CD4-positive, alpha-beta T cell treated with Interleukin-2 at 100 ng/mL for 4 hours (primary cell): Measurements from ENCODE around the gene CMTM4.
"Not testable (repeated sequence)": the region's sequence is repeated elsewhere in the genome, so short reads cannot be mapped to it uniquely, and the experiment has no call there.

Experiments used
- DNase-seq: peaks from one replicate; pipeline ENCODE4 v3.0.0-alpha.2; 2020; ENCODE audit warnings: low spot score

CMTM4 gene

DNA sequence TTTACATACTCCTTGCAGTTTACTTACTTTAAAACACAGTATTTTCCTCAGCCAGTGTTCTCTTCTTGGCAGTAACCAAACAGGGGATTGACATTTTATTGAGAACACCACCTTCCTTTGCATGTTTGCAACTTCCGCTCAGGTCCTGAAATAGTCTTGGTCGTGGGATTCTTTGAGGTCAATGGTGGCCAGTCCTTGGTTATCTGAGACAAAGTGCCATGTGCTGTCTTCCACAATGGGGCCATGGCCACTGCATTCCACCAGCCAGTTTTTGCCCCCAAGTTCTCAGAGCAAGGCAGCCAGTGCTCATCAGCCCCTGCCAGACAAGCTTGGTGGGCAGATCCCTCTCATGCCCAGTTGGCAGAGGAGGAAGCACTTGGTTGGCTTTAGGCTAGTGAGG lies 22.9 kb downstream of the CMTM4 start:
- no peak for DNase-seq

DNA sequence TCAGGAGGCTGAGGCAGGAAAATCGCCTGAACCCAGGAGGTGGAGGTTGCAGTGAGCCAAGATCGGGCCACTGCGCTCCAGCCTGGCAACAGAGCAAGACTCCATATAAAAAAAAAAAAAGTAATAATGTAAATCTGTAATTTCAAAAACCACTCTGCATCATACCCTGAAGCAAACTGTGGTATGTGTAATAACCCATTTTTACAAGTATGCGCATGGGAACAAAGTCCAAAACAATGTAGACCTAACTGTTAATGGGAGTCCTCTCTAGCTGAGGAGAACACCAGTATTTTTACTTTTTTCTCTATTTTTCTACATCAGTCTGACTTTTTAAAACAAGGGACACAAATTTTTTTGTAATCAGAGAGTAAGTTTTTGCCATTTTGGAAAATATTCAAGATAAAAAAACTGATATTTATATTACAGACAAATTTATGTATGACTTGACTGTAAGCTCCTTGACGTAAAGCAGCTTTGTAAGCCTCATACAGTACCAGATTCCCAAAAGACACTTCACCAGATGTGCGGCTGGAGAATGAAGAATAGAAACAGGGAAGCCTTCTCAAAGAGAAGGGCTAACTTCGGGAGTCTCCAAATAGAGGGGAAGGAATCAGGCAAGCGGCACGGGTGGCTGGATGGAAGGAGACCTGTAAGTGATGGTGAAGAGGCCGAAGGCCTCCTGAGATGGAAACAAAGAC lies 25.7 kb downstream of the CMTM4 start:
- DNase-seq = no peak

DNA sequence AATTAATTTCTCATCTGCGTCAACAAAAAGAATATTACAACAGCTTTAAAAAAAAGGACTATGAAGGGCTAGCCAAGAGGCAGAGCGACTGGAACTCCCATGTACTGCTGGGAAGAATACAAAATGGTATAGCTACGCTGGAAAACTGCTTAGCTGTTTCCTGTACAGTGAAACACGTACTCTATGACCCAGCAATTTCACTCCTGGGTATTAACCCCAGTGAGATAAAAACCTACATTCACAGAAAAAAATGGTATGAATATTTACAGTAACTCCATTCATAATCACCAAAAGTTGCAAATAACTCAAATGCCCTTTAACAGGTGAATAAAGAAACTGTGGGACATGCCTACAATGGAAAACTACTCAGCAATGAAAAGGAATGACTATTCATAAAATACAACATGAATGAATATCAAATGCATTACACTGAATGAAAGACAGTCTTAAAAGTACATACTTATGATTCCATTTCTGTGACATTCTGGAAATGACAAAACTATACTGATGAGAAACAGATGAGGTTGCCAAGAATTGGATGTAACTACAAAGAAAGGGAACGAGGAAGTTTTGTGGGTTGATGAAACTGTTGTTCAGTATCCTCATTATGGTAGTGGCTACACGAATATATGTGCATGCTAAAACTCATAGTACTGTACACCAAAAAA lies 27.6 kb downstream of the CMTM4 start:
- DNase-seq = no peak

DNA sequence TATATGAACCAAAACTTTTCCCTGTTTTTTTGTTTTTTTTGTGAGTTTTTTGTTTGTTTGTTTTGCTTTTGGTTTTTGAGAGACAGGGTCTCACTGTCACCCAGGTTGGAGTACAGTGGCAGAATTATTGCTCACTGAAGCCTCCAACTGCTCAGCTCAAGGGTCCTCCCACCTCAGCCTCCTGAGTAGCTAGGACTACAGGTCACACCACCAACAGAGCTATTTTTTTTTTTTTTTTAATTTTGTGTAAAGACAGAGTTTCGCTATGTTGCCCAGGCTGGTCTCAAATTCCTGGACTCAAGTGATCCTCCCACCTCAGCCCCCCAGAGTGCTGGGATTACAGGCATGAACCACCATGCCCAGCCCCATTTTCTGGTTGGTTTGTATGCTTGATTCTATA lies 28.6 kb downstream of the CMTM4 start:
- DNase-seq = no peak

DNA sequence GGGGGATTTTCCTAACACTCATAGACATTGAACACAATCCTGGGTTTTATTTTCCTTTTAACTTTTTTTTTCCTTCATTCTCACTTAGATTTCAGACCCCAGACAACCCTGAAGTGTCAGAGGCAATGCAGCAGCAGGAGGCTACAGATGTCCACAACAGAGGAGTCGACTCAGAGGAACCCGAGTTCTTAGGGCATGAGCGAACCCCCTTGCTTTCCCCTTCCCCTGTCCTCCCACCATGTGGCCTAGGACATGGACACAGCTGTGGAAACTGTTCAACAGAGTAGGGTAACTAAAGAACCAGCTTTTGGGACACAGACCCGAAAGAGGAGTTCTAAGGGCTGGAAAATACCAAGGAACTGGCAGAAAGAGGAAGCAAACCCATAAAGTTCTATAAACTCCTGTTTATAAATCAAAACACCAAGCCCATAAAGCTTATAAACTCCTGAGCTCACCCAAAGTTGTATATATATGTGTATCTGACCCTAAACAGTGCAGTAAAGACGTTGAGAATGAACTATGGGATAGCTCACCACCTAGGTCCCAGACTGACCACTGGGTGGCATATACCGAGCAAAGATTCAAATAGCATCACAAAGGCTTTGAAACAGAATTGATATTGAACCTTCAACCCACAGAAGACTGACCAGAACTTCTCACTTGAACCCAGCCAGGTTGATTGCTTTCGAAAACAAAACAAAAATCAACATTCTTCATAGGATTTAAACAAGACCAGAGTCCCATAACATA lies 33.9 kb downstream of the CMTM4 start:
- DNase-seq = no peak

DNA sequence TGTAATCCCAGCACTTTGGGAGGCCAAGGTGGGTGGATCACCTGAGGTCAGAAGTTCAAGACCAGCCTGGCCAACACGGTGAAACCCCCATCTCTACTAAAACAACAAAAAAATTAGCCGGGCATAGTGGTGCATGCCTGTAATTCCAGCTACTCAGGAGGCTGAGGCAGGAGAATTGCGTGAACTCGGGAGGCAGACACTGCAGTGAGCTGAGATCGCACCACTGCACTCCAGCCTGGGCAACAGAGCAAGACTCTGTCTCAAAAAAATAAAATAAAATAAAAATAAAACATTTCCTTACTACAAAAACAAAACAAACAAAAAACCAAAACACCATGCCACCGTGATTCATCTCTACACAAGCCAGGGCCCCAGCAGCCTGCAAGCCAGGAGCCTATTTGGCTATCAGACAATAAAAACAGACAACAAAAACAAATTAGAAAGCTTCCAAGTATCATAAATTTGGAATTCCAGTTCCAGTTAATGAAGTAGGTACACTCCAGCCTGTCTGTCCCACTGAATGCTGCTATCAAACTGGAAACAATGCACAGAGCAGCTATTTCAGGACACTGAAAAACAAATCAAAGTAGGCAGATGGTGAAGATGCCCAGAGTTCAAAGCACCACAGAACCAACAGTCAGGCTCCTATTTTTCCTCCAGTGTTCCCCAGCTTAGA lies 34.7 kb downstream of the CMTM4 start:
- DNase-seq = not testable (repeated sequence)

DNA sequence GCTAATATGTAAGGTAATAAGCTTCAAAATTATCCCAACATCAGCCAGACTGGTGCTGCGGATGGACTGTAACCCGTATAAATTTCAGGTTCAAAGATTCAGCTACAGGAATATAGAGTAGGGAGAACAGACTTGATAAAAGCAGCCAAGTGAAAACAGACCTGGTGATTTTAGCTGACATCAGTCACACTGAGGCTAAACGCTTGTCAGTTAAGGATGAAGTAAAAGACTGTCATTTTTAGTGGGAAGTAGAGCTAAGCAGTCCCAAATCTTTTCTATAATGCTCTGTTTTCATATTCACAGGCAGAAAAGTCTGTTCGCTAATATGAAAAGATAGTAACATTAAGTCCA lies 35.4 kb downstream of the CMTM4 start:
- no peak for DNase-seq

DNA sequence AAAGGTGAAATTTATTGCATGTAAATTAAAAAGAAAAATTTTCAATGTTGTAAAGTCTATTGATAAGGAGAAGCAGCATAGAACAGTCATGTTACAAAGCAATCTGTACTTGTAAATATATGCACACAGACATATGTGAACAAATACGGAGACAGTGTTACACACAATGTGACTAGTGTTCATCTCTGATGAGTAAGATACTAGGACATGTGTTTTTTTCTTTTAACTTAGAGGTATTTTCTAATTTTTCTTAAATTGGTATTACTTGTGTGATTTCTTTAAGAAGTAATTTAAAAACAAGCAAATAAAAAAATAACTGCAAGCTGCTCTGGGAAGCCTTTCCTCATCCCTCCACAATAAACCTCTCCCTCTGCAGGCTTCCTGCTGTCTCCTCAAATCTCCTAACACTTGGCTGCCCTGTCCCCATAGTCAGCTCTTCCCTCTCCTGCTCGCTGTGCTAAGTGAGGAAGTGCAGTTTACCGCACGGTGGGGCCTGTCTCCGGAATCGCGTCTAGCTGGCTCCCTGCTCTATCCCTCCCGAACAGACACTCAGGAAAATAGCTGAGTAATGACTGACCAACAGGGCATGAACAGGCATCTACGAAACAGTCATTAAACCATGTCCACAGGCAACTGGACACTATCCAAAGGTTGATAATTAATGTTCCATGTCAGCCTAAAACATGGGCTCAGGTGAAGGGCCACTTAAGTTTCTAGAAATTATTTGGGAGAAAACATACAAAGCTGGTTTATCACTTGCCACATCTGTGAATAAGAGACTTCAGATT lies 35.9 kb downstream of the CMTM4 start:
- no peak for DNase-seq

DNA sequence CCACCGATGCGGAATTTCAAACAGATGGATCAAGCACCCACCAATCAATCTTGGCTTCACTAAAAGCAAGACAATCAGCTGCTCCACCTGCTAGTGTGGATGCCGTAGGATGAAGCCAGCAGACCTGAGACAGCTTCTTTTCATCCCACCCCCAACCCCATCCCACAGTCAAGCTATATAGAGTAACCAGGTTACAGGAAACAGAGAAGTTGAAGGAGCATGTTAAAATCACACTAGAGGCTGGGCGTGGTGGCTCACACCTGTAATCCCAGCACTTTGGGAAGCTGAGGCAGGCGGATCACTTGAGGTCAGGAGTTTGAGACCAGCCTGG lies 37.7 kb downstream of the CMTM4 start:
- DNase-seq = no peak

DNA sequence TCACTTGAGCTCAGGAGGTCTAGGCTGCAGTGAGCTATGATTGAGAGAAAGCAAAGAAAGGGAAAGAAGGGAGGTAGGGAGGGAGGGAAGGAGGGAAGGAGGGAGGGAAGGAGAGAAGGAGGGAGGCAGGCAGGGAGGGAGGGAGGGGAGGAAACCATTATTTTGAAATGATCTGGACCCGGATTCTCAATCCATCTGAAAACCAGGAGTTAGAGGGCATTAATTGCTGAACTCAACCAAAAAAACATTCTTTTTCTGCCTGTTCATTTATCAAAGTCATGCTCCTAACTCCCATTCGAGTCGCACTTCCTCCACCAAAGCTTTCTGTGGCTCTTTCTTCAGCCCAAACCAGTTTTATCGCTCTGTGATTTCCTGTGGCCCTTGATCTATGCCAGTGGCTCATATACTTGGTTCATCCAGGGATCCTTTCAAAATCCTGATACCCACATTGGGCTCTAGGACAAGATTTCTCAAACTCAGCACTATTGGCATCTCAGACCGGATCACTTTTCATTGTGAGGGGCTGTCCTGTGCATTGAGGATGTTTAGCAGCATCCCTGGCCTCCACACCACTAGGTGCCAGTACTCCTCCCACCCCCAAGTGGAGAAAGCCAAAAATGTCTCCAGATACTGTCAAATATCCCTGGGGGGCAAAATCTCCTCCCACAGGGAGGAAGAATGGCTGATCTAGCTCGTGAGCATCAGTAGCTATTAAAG lies 38.2 kb downstream of the CMTM4 start:
- no peak for DNase-seq

DNA sequence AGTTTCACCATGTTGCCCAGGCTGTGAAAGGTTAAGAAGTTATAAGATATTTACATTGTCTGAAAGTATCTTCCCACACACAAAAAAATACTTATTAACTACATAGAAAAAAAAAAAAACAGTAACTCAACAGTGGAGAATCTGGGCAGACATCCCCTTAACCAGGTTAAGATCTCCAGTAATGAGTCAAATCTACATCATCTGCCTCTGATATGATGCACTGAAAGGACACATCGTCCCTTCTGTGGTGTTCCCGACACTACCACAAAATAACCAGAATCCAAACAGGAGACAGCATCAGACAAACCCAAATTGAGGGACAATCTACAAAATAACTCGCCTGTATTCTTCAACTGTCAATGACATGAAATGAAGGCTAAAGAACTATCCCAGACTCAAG lies 40.0 kb downstream of the CMTM4 start:
- no peak for DNase-seq

DNA sequence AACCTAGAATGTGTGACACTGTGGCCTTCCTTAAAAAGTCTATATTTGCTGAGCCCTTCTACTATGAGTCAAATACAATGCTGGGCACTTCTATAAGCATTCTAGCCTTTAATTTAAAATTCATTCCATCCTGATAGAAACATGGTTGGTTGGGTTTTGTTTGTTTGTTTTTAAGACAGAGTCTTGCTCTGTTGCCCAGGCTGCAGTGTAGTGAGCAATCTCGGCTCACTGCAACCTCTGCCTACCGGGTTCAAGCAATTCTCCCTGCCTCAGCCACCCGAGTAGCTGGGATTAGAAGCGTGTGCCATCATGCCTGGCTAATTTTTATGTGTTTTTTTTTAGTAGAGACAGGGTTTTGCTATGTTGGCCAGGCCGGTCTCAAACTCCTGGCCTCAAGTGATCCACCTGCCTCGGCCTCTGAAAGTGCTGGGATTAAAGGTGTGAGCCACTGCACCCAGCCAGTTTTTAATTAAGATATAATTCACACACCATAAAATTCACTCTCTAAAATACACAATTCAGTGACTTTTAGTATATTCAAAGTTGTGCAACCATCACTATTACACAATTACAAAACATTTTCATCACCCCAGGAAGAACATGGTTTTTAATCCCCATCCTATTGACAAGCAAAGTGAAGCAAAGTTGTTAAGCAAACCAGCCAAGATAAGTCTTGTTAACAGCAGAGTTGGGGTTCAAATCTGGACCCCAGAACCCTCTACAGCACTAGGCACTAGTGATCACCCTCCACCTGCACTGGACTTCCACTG lies 42.8 kb downstream of the CMTM4 start:
- no peak for DNase-seq

DNA sequence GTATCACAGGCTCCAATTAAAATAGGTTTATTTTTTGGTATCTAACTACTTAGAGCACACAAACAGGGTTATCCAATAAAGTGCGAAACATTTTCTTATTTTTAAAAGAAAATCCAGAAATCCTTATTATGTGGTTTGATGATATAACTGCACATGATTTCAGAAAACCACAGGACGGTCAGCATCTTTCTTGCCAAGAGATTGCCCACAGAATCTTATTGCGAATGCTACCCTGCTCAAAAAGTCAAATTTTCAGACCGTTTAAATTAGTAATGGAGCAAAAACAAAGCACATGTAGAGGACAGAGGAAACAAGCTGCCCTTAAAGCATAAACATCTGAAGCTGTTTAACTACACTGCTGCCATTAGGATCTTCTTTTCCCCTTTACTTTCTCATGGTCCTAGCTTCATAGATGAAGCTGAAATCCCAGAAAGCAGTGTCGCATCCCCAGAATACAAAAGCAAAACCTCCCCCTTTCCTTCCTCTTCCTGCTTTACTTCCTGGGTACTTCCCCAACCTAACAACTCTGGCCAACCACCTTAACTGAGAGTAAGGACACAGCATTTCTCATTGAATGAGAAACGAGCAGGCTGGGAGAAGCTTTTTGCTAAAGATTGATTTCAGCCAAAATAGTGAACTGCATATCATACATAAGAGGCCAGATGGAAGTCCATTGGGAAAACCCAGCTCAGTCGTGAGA lies 43.7 kb downstream of the CMTM4 start:
- DNase-seq = no peak

DNA sequence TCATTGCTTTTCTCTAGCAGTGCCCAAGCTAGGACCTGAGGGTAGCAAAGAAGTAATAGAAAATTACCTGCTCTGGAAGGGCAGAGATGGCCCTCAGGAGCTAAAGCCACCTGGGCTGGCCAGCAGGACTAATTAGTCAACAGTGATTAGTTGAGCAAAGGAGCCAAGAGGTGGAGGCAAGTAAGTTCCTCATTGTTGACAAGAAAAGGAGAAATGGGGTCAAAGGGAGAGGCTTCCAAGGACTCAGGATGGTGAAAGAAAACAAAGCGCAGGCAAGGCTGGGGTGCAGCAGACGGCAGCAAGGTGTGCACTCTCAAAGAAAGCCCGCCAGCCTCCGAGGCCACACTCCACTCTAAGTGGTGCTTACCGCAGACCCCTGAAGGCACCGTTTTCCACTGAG lies 44.6 kb downstream of the CMTM4 start:
- DNase-seq = no peak

DNA sequence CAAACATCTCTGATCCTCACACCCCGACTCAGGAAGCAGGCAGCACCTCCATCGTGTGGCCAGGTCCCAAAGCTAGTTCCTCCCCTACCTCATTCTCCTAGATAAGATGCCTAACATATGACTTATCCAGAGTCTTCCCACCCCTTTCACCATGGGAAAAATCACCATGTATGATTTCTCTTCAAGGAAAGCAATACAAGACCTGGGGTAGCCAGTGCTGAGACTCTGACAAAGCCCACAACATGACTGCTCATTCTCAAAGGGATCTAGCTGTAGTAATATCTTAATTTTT lies 45.1 kb downstream of the CMTM4 start:
- no peak for DNase-seq

DNA sequence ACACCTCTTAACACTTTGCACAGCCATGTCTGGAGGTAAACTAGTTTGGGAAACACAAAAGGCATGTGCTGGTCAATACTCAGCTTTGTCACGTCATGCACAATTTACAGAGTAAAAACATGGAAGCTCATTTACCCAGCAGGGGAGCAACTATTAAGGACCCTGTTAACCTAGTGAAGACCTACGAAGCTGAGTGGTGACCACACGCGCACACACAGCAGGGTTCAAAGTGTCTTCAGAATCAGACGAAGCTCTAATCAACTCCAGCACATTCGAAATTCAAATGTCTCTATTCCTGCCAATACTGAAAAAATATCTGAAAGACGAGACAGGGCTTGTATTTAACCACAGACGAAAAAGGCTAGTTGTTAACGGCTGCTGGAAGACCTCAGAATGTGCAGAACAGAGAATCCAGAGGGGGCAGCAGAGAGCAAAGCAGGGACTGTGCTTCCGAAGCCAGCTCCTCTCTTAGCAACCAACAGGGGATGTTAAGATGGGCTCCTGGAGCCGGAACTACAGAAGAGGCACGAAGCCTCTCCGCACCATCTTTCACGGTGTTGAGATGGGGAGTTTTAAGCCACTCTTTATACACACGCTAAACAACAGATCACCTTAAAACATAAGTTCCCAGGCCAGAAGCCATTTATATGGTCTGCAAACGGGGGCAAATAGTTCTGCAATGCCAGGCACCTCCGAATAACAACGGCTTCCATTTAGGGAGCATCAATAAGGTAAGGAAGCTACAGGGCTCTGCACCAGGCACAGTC lies 45.7 kb downstream of the CMTM4 start:
- DNase-seq = peak; percentile 83

DNA sequence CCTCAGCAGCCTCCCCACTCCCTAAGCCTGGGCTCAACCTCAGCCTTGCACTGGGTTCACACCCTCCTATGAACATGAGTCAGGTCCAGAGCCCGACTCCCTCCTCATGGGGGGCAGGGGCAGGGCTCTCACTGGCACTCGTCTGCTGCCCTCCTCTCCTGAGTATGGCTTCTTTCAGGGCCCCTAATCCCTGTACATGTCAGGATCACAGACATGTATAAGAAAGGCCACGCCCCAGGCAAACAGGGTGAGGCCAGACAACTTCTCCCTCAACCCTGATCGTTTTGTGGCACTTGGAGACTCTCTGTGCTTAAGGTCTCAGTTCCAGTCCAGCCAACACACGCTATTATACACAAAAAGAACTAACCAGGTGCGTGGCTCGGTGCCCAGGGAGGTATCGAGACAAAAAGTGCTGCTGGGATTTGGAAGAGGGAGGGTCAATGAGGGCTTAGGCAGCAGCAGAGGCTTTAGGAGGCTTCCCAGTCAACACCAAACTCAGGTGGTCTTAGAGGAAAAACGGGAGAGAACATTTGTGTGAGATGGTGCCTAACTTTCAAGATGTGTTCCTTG lies 46.8 kb downstream of the CMTM4 start:
- no peak for DNase-seq

DNA sequence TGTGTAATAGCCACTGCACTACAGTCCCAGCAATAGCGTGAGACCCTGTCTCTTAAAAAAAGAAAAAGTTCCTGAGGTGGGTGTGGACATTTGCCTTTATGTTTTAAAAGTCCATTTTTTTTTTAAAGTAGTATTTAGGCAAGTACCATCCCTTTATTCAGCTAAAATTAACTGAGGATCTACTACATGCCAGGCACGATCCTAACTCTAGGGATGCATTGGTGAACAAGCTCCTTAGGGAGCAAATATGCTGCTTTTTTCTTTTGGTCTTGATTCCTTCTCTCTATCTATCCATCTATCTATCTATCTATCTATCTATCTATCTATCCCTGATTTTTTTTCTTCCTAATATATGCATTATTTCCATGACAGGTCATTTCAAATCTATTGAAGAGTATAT lies 47.4 kb downstream of the CMTM4 start:
- no peak for DNase-seq

DNA sequence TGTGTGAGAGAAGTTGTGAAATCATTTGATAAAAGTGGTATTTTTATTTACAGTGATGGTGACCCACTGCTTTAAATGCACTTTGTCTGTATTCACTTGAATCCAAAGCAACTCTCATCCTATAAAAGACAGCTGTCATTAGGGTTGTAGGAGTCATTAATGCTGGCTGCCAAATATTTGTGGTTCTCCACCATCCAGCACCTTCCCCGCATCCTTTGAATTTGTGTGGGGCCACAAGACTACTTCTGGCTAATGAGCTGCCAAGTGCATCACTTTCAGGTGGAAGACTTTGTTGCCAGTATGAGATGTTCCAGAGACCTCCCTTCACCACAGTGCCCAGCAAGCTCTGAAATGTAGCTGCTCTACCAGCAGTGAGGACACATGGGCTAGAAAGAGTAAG lies 48.7 kb downstream of the CMTM4 start:
- no peak for DNase-seq
